Measurements from ENCODE around the gene SCYL3. TPM values are rescaled to one million over a fixed set of nuclear protein-coding genes. Genes with fewer than 3 reads are reported as not detected.

The SCYL3 gene
- total RNA-seq, 1 donor from 2014 or later, result 11.8 TPM

- Mint-ChIP-seq H3K36me3 (no peaks in the 10 kb centered on the region), H3K4me1 (no peaks in the 10 kb centered on the region), H3K9me3 (peaks cover 4% of the 10 kb centered on the region), H3K27ac (no peak overlapping the region), H3K27me3 (ENCODE audit: low read depth) (no peaks in the 10 kb centered on the region), H3K4me3 (no peak overlapping the region)
- no peak for TF ChIP-seq CTCF (IDR thresholded peaks at IDR 0.05; ENCODE audit: unreplicated experiment)
- no peak for DNase-seq (ENCODE audit: low spot score in 2 of 2, unreplicated experiment in 2 of 2)
Measured at GRCh38 chr1:169904834-169905233, 11.1 kb upstream of the SCYL3 start.

GRCh38 chr1:169902751-169903150 lies 9.1 kb upstream of the SCYL3 start:
- Mint-ChIP-seq H3K27me3 (ENCODE audit: low read depth) (peaks cover 4% of the 10 kb centered on the region), H3K4me1 (no peaks in the 10 kb centered on the region), H3K27ac (no peak overlapping the region), H3K4me3 (no peak overlapping the region), H3K9me3 (peaks cover 4% of the 10 kb centered on the region), H3K36me3 (no peaks in the 10 kb centered on the region)
- no peak for TF ChIP-seq CTCF (IDR thresholded peaks at IDR 0.05; ENCODE audit: unreplicated experiment)
- DNase-seq (ENCODE audit: low spot score in 2 of 2, unreplicated experiment in 2 of 2), result no peak

GRCh38 chr1:169901115-169901514 lies 7.4 kb upstream of the SCYL3 start:
- no peak for TF ChIP-seq CTCF (IDR thresholded peaks at IDR 0.05; ENCODE audit: unreplicated experiment)
- no peaks in the 10 kb centered on the region for H3K36me3 Mint-ChIP-seq
- DNase-seq (ENCODE audit: low spot score in 2 of 2, unreplicated experiment in 2 of 2), result no peak
- H3K27ac Mint-ChIP-seq, result no peak overlapping the region
- no peaks in the 10 kb centered on the region for H3K4me1 Mint-ChIP-seq
- H3K9me3 Mint-ChIP-seq, result peaks cover 4% of the 10 kb centered on the region
- peaks cover 15% of the 10 kb centered on the region for H3K27me3 Mint-ChIP-seq (ENCODE audit: low read depth)
- H3K4me3 Mint-ChIP-seq, result no peak overlapping the region

DNA sequence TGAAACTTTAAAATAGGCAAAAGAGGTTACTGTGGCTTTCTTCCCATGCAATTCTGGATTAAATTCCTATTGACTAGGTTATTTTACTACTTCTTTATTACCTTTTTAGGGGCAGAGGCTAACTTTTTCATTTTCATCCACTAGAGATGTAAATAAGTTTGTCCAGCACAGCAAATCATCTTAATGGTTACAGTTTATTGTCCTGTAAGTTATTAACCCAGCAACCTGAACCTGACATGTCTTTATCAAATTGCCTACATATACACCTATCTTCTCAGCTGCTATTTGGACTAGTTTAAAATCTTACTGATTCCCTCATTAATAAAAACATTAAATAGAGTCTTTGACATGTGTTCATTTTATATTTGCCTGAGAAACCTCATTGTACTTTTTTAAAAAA lies 6.9 kb upstream of the SCYL3 start:
- Mint-ChIP-seq H3K4me1 (no peaks in the 10 kb centered on the region), H3K36me3 (no peaks in the 10 kb centered on the region), H3K27me3 (ENCODE audit: low read depth) (peaks cover 15% of the 10 kb centered on the region), H3K27ac (no peak overlapping the region), H3K4me3 (no peak overlapping the region), H3K9me3 (peaks cover 4% of the 10 kb centered on the region)
- no peak for DNase-seq (ENCODE audit: low spot score in 2 of 2, unreplicated experiment in 2 of 2)
- TF ChIP-seq CTCF (IDR thresholded peaks at IDR 0.05; ENCODE audit: unreplicated experiment), result no peak

- no peaks in the 10 kb centered on the region for H3K36me3 Mint-ChIP-seq
- peaks cover 15% of the 10 kb centered on the region for H3K27me3 Mint-ChIP-seq (ENCODE audit: low read depth)
- H3K9me3 Mint-ChIP-seq, result no peaks in the 10 kb centered on the region
- no peak overlapping the region for H3K27ac Mint-ChIP-seq
- no peak overlapping the region for H3K4me3 Mint-ChIP-seq
- no peak for DNase-seq (ENCODE audit: low spot score in 2 of 2, unreplicated experiment in 2 of 2)
- no peaks in the 10 kb centered on the region for H3K4me1 Mint-ChIP-seq
- no peak for TF ChIP-seq CTCF (IDR thresholded peaks at IDR 0.05; ENCODE audit: unreplicated experiment)
Measured at GRCh38 chr1:169899519-169900217, 6.0 kb upstream of the SCYL3 start.

Measured in mesothelial cell of epicardium (in vitro differentiated cells).